ENCODE results near the gene PERM1.
"Not testable (repeated sequence)": the region's sequence is repeated elsewhere in the genome, so short reads cannot be mapped to it uniquely, and the experiment has no call there.

PERM1 gene, protein sequence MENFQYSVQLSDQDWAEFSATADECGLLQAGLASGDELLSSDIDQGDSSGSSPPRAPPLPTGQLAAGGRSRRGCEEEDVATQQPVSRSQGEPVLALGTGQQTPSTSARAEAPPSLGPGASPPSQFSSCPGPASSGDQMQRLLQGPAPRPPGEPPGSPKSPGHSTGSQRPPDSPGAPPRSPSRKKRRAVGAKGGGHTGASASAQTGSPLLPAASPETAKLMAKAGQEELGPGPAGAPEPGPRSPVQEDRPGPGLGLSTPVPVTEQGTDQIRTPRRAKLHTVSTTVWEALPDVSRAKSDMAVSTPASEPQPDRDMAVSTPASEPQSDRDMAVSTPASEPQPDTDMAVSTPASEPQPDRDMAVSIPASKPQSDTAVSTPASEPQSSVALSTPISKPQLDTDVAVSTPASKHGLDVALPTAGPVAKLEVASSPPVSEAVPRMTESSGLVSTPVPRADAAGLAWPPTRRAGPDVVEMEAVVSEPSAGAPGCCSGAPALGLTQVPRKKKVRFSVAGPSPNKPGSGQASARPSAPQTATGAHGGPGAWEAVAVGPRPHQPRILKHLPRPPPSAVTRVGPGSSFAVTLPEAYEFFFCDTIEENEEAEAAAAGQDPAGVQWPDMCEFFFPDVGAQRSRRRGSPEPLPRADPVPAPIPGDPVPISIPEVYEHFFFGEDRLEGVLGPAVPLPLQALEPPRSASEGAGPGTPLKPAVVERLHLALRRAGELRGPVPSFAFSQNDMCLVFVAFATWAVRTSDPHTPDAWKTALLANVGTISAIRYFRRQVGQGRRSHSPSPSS

DNA sequence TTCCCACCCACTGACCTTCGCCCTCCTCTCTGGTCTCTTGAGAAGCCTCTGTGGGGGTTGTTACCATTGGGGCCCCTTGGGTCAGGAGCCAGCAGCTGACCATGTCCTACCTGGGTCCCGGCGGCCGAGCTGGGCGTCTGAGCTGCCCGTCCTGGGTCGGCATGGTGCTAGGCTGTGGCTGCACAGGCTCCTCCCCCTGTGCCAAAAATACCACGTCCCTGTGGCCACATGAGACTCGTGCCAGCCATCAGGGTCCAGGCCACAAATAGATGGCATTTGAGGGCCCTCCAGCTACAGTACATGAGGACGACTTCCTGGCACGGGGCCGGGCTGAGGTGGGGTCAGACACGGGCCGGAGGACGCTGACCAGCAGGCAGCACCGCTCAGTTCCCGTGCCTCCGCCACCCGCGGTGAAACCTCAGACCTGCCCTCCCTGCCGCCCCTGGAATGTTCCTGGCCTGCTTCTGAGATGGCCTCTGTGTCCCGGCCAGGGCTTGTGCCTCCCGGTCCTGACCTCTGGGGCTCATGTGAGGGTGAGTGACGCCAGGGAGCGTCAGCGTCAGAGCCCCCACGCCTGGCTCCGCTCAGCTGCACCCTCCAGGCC, at the start of gene PERM1:
TSS of gene PERM1 (minus strand) at position 139 of the 604 bp plus-strand sequence. CDS start 1,064 bp downstream, outside the sequence.
- no peak within 1 kb of the TSS for H3K4me3 ChIP-seq (replicated peaks; ENCODE audit: low read depth, low read length)
- DNase-seq (ENCODE audit: extremely low read depth, low read depth): no peak
- TF ChIP-seq, protein P1, sequence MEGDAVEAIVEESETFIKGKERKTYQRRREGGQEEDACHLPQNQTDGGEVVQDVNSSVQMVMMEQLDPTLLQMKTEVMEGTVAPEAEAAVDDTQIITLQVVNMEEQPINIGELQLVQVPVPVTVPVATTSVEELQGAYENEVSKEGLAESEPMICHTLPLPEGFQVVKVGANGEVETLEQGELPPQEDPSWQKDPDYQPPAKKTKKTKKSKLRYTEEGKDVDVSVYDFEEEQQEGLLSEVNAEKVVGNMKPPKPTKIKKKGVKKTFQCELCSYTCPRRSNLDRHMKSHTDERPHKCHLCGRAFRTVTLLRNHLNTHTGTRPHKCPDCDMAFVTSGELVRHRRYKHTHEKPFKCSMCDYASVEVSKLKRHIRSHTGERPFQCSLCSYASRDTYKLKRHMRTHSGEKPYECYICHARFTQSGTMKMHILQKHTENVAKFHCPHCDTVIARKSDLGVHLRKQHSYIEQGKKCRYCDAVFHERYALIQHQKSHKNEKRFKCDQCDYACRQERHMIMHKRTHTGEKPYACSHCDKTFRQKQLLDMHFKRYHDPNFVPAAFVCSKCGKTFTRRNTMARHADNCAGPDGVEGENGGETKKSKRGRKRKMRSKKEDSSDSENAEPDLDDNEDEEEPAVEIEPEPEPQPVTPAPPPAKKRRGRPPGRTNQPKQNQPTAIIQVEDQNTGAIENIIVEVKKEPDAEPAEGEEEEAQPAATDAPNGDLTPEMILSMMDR (IDR thresholded peaks at IDR 0.05; ENCODE audit: low read depth, low read length, missing control alignments): no peak

DNA sequence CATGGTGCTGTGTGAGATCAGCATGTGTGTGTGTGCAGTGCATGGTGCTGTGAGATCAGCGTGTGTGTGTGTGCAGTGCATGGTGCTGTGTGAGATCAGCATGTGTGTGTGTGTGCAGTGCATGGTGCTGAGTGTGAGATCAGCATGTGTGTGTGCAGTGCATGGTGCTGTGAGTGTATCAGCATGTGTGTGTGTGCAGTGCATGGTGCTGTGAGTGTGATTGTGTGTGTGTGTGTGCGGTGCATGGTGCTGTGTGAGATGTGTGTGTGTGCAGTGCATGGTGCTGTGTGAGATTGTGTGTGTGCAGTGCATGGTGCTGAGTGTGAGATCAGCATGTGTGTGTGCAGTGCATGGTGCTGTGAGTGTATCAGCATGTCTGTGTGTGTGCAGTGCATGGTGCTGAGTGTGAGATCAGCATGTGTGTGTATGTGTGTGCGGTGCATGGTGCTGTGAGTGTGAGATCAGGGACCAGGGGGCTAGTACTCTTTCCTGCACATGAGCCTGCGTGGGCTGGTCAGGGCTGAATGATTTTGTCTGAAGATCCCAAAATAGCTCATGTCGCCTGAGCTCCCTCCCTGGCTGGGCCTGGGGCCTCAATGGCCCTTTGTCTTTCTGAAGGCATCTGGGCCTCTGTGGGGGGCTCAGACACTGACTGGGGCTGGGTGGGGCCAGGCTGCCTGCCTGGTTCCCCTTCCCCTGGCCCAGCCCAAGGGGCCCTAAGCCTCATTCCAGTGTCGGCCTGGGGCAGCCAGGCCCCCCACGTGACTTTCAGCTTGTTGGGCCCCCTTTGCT, 49.2 kb upstream of the PERM1 start:
- not testable (repeated sequence) for H3K4me3 ChIP-seq (replicated peaks; ENCODE audit: low read depth, low read length); DNase-seq (ENCODE audit: extremely low read depth, low read depth)

DNA sequence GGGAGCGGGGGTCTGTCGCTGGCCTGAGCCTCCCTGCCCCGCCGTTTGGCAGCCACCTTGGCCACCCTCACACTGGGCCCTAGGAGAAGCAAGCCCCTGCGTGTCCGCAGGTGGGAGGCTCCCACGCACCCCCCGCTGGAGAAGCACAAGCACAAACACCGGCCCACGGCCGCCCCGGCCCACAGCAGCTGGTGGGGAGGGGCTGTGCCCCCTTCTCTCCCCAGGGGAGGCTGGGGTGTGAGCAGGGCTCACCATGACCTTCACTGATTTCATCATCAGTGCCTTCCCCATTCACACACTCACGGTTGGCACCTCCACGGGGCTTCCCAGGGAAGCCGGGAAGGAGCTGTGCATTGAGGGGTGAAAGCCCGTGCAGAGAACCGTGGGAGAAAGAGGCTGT, 45.9 kb upstream of the PERM1 start:
- no peak overlapping the region for H3K4me3 ChIP-seq (replicated peaks; ENCODE audit: low read depth, low read length)
- TF ChIP-seq, protein P1 (IDR thresholded peaks at IDR 0.05; ENCODE audit: low read depth, low read length, missing control alignments): no peak
- DNase-seq (ENCODE audit: extremely low read depth, low read depth): no peak

DNA sequence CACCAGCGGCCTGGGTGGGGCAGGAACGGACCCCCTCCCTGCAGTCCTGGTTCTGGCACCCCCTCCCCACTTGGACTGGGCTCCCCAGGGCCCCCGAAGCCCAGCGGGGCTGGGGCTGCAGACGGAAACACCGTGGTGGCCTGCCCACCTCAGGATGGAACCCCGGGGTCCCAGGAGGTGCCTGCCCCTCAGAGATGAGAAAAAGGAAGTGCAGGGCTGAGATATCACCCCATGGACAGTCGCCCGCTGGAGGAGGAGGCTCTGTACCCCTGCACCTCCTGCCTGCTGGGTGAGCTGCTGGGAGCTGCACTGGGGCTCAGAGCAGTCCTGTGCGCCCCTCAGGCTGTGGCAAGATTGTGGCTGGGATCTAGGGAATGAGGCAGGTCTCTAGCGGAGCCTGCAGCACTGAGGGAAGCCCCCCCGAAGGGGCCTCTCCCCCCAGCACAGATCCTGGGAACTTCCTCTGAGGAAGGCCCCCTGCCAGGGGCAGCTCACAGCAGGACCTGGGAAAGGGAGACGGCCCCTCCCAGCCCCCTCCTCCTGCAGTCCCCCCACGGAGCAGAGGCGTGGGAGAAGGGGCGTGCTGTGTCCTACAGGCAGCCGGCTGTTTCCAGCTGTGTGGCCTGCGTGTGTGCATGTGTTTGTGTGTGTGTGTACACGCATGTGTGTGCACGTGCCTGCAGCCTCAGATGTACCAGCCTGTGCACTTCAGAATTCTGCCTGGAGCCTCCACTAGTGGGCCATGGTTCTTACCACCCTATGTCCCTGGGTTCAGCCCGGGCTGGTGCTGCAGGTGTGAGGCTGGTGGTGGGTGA, 44.9 kb upstream of the PERM1 start:
- TF ChIP-seq, protein P1 (IDR thresholded peaks at IDR 0.05; ENCODE audit: low read depth, low read length, missing control alignments): no peak
- no peak for DNase-seq (ENCODE audit: extremely low read depth, low read depth)
- no peak overlapping the region for H3K4me3 ChIP-seq (replicated peaks; ENCODE audit: low read depth, low read length)

DNA sequence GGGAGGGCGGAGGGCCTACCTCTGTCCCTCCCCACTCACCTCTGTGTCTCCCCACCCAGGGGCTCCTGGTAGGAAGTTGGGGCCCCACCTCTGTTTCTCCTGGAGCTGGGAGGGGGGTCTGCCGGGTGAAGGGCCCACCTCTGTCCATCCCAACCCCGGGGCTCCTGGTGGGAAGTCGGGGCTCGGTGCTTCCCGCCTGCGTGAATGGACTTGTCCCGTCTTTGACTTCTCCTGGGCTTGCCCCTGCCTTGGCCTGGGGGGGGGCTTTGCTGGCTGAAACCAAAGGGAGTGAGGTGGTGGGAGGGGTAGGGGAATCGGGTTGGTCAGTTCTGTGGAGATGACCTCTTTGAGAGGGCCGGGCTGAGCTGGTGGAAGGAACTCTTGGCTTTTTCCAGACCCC, 43.8 kb upstream of the PERM1 start:
- no peak for DNase-seq (ENCODE audit: extremely low read depth, low read depth)
- TF ChIP-seq, protein P1 (IDR thresholded peaks at IDR 0.05; ENCODE audit: low read depth, low read length, missing control alignments): no peak
- H3K4me3 ChIP-seq (replicated peaks; ENCODE audit: low read depth, low read length): no peak overlapping the region

DNA sequence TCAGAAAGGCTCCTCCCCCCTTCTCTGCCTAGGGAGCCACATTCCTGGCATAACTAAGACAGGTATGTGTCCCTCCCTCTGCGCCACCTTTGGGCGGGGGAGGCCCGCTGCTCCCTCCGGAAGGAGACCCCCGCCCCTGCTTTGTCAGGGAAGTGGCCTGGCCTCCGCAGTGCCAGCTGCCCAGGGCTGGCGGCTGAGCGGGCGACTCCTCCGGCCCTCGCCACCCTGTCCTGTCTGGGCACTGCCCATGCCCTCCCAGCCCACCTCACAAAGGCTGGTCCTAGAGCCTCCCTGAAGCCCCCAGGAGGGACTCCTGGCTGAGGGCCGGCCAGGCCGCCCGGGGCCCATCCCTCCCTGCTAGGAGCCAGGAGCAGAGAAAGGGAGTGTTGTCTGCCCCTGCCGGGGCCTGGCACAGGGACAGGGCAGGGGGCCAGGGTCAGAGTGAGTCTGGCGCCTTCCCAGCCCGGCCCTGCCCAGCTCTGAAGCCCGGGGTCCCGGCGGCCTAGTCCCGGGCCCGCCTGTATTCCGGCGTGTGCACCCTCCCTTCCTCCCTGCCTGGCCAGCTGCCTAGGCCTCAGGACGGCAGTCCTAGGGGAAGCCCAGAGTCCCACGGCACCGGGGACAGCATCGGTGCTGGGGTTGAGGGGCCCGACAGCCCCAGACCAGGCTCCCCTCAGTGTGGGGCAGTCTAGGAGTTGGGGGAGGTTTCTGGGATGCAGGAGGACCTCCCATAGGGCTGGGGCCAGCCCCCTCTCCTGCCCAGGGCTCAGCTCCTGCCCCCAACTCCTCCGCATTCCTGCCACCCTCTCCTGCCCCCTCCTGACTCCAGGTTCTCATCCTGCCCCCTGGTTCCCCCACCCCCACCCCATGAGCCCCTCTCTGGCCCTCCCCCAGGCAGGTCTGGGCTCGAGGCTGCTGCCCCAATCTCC, 43.1 kb upstream of the PERM1 start:
- TF ChIP-seq, protein P1 (IDR thresholded peaks at IDR 0.05; ENCODE audit: low read depth, low read length, missing control alignments): no peak
- no peak for DNase-seq (ENCODE audit: extremely low read depth, low read depth)
- no peak overlapping the region for H3K4me3 ChIP-seq (replicated peaks; ENCODE audit: low read depth, low read length)
